Endodermal cell (in vitro differentiated cells): ENCODE data around the gene SBK2. TPM values are rescaled to one million over a fixed set of nuclear protein-coding genes. Genes with fewer than 3 reads are reported as not detected.

Experiments
- DNase-seq: peaks from one replicate; pipeline ENCODE4 v3.0.0-alpha.2; 2017
- H3K27ac ChIP-seq: 2 replicates; pipeline ENCODE4 v1.5.1; 2013; ENCODE audit warnings: mild to moderate bottlenecking, low read depth, low read length, moderate library complexity
- H3K27me3 ChIP-seq: 2 replicates; pipeline ENCODE4 v1.6.1; 2013; ENCODE audit warnings: mild to moderate bottlenecking, low read length, moderate library complexity; ENCODE audit not compliant: insufficient read depth, control insufficient read depth, poor library complexity, severe bottlenecking
- H3K36me3 ChIP-seq: 2 replicates; pipeline ENCODE4 v1.7.0; 2013; ENCODE audit warnings: mild to moderate bottlenecking, low read length, moderate library complexity; ENCODE audit not compliant: control insufficient read depth, insufficient read depth
- H3K4me1 ChIP-seq: one replicate; pipeline ENCODE4 v1.7.0; 2013; ENCODE audit warnings: low read length; ENCODE audit not compliant: control insufficient read depth, insufficient read depth
- H3K4me3 ChIP-seq: 2 replicates; pipeline ENCODE4 v1.5.1; 2013; ENCODE audit warnings: mild to moderate bottlenecking, low read length, moderate library complexity
- H3K9ac ChIP-seq: 2 replicates; pipeline ENCODE4 v1.6.1; 2013; ENCODE audit warnings: mild to moderate bottlenecking, low read length, moderate library complexity; ENCODE audit not compliant: poor library complexity, severe bottlenecking; ENCODE audit errors: extremely low read depth
- H3K9me3 ChIP-seq: 2 replicates; pipeline ENCODE4 v1.6.1; 2013; ENCODE audit warnings: mild to moderate bottlenecking, low read length, moderate library complexity; ENCODE audit not compliant: control insufficient read depth
- H3K27ac Mint-ChIP-seq: 2 replicates; pipeline ENCODE4 v1.8.0; 2020; ENCODE audit warnings: mixed read lengths
- H3K27me3 Mint-ChIP-seq: 2 replicates; pipeline ENCODE4 v1.8.0; 2021; ENCODE audit warnings: mild to moderate bottlenecking, mixed read lengths; ENCODE audit not compliant: insufficient read depth
- H3K36me3 Mint-ChIP-seq: 2 replicates; pipeline ENCODE4 v1.8.0; 2020; ENCODE audit warnings: low read depth, mixed read lengths
- H3K4me1 Mint-ChIP-seq: 2 replicates; pipeline ENCODE4 v1.8.0; 2020; ENCODE audit warnings: mixed read lengths
- H3K4me3 Mint-ChIP-seq: 2 replicates; pipeline ENCODE4 v1.8.0; 2020; ENCODE audit warnings: mild to moderate bottlenecking, moderate library complexity, mixed read lengths
- H3K9me3 Mint-ChIP-seq: 2 replicates; pipeline ENCODE4 v1.8.0; 2020; ENCODE audit warnings: mild to moderate bottlenecking, mixed read lengths
- WGBS, 2 experiments: methylation state at CpG; one replicate each; pipeline versions ENCODE4 v1.1.5 to v1.1.7; 2013; ENCODE audit warnings: missing lambda C conversion rate in 2 of 2, mixed read lengths in 1 of 2; ENCODE audit not compliant: insufficient coverage in 1 of 2, insufficient read length in 1 of 2; 5-methylcytosine and 5-hydroxymethylcytosine counted together
- total RNA-seq, 2 donors: library from RNA; stranded (reverse); fragmentation: NEBNext Ultra II Directional in 1 of 2; extraction: Animal tissue kit (Norgen Biotek cat#: 25700) in 1 of 2; gene quantifications; 2 replicates in 1 of 2; 3 replicates in 1 of 2; pipeline ENCODE4 v1.2.1, GENCODE V29; 2021
- TF ChIP-seq, protein P1 (sequence below): fragments of 200-600 bp; sonication (generic); conservative IDR thresholded peaks from 2 replicates; pipeline ENCODE4 v1.5.0; 2021; ENCODE audit warnings: antibody characterized with exemption, mild to moderate bottlenecking

SBK2 gene
- total RNA-seq, 2 donors from 2014 or later: 3.3 to 6.6 TPM

DNA sequence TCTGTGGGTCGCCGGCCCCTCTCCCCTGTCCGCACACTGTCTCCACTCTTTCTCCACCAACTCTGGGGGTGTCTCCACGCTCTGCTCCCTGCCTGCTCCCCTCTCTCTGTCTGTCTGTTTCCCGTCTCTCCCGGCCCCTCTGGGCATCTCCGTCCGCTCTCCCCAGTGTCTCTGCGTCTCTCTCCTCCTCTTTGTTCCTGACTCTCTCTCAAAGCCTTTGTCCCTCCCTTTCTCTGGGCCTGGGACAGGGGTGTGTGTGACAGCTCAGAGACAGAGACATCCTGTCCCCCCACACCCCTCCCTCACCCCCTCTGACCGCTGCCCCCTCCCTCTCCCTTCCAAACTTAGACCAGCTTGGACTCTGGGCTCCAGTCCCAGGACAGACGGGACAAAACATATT is 9.1 kb upstream of the SBK2 start:
- Mint-ChIP-seq H3K4me3 (no peak overlapping the region), H3K27me3 (peaks cover 23% of the 10 kb centered on the region), H3K4me1 (peaks cover 19% of the 10 kb centered on the region), H3K36me3 (no peaks in the 10 kb centered on the region), H3K27ac (peak overlapping the region; percentile 11), H3K9me3 (no peaks in the 10 kb centered on the region)
- Histone ChIP-seq H3K9me3 (no peaks in the 10 kb centered on the region), H3K36me3 (no peaks in the 10 kb centered on the region), H3K4me1 (peaks cover 2% of the 10 kb centered on the region), H3K4me3 (no peak overlapping the region), H3K27ac (no peak overlapping the region), H3K27me3 (no peaks in the 10 kb centered on the region), H3K9ac (no peak overlapping the region)
- TF ChIP-seq, protein P1, sequence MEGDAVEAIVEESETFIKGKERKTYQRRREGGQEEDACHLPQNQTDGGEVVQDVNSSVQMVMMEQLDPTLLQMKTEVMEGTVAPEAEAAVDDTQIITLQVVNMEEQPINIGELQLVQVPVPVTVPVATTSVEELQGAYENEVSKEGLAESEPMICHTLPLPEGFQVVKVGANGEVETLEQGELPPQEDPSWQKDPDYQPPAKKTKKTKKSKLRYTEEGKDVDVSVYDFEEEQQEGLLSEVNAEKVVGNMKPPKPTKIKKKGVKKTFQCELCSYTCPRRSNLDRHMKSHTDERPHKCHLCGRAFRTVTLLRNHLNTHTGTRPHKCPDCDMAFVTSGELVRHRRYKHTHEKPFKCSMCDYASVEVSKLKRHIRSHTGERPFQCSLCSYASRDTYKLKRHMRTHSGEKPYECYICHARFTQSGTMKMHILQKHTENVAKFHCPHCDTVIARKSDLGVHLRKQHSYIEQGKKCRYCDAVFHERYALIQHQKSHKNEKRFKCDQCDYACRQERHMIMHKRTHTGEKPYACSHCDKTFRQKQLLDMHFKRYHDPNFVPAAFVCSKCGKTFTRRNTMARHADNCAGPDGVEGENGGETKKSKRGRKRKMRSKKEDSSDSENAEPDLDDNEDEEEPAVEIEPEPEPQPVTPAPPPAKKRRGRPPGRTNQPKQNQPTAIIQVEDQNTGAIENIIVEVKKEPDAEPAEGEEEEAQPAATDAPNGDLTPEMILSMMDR: no peak
- 84 to 90% methylated on average over 8 to 11 of the region's 11 CpGs for WGBS, 2 experiments
- no peak for DNase-seq

DNA sequence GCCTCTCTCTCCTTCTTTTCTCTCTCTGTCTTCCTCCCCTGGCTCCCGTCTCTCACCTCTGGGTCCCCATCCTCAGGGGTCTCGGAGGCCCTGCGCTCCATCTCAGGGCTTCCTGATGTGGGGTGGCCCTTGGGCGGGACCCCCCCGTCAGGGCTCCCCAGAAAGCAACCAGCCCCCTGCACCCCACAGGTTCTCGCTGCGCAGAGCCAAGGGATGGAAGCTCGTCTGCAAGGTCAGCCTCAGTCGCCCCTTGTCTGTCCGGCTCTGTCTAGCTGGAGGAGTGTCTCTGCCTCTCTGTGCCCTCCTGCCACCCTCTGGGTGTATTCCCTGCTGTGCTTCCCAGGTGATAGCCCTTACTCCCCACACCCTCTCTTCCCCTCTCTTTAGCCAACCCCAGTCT is 8.5 kb upstream of the SBK2 start, which contains the start of gene SBK3:
Gene SBK3, minus strand, starts transcription at position 101 of the 400 bp plus-strand sequence. Its CDS starts 0 bp downstream, at position 101.
- Mint-ChIP-seq H3K27ac (peak within 1 kb of the TSS; percentile 11), H3K4me3 (no peak within 1 kb of the TSS)
- H3K9ac ChIP-seq: no peak within 1 kb of the TSS

DNA sequence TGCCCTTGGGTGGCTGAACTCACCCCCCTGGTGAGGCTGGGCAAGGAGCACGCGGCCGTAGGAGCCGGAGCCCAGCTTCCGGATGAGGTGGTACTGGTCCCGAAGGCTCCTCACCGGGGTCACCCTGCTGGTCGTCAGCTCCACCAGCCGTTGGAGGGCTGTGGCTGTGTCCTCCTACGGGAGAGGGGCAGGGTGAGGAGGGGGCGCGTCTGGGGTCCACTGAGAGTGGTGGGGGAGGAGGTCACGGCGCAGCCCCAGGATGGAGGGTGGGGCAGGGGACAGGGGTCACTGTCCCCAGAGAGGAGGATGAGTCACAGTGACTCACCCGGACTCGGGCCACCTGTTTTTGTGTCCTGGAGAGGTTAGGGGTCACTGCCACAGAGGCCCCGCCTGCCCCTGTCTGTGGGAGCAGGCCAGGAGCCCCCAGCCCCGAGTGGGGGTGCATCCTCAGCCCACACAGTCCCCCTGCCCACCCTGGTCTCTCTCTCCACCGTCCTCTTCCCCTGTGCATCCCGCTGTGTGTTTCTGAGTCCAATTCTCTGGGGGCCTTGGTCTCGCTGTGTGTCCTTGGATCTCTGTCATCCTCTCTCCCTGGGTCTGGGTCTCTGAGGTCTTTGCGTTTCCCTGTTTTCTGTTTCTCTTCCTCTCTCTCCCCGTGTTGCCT is 8.0 kb upstream of the SBK2 start:
- H3K9me3 Mint-ChIP-seq: no peaks in the 10 kb centered on the region
- TF ChIP-seq, protein P1: no peak
- 76 to 85% methylated on average over 8 to 22 of the region's 23 CpGs for WGBS, 2 experiments
- H3K27me3 ChIP-seq: no peaks in the 10 kb centered on the region
- H3K27me3 Mint-ChIP-seq: peaks cover 23% of the 10 kb centered on the region
- H3K36me3 Mint-ChIP-seq: no peaks in the 10 kb centered on the region
- no peak overlapping the region for H3K27ac Mint-ChIP-seq
- no peaks in the 10 kb centered on the region for H3K36me3 ChIP-seq
- no peak for DNase-seq
- H3K4me3 Mint-ChIP-seq: no peak overlapping the region
- no peak overlapping the region for H3K4me3 ChIP-seq
- H3K9me3 ChIP-seq: no peaks in the 10 kb centered on the region
- peaks cover 15% of the 10 kb centered on the region for H3K4me1 Mint-ChIP-seq
- no peak overlapping the region for H3K27ac ChIP-seq
- H3K9ac ChIP-seq: no peak overlapping the region
- no peaks in the 10 kb centered on the region for H3K4me1 ChIP-seq

More for the DNA sequence above, 8.5 kb upstream of the SBK2 start, which contains the start of gene SBK3:
- no peaks in the 10 kb centered on the region for H3K9me3 Mint-ChIP-seq
- H3K27me3 Mint-ChIP-seq: peaks cover 23% of the 10 kb centered on the region
- Histone ChIP-seq H3K4me3 (no peak within 1 kb of the TSS), H3K4me1 (peaks cover 2% of the 10 kb centered on the region), H3K36me3 (no peaks in the 10 kb centered on the region), H3K27ac (no peak within 1 kb of the TSS), H3K9me3 (no peaks in the 10 kb centered on the region), H3K27me3 (no peaks in the 10 kb centered on the region)
- WGBS, 2 experiments: 89 to 96% methylated on average over 10 of the region's 10 CpGs
- H3K36me3 Mint-ChIP-seq: no peaks in the 10 kb centered on the region
- H3K4me1 Mint-ChIP-seq: peaks cover 19% of the 10 kb centered on the region
- TF ChIP-seq, protein P1: no peak
- no peak for DNase-seq
